GM18499 (cell line): ENCODE data around the gene PEAK3.
A peak's percentile ranks its signal among the peaks of the same experiment; 100 is the strongest.

Experiments
- ATAC-seq: cut with Tn5 transposase; IDR thresholded peaks from one replicate; pipeline ENCODE4 v1.9.1; 2021; ENCODE audit warnings: moderate number of reproducible peaks; ENCODE audit not compliant: insufficient read depth, unreplicated experiment

PEAK3 gene

GRCh38 chr19:2274185-2274711 is 7.7 kb downstream of the PEAK3 start:
- no peak for ATAC-seq

- no peak for ATAC-seq
Observed at GRCh38 chr19:2273356-2274184, 8.4 kb downstream of the PEAK3 start.

GRCh38 chr19:2271234-2272103 is 10.5 kb downstream of the PEAK3 start:
- no peak for ATAC-seq

GRCh38 chr19:2270423-2271233 is 11.3 kb downstream of the PEAK3 start:
- no peak for ATAC-seq

GRCh38 chr19:2270157-2270422 is 11.9 kb downstream of the PEAK3 start:
- no peak for ATAC-seq

GRCh38 chr19:2269244-2270156 is 12.5 kb downstream of the PEAK3 start:
- ATAC-seq = peak; percentile 30

- ATAC-seq = no peak
Observed at GRCh38 chr19:2268861-2269243, 13.1 kb downstream of the PEAK3 start.

GRCh38 chr19:2268480-2268830 is 13.5 kb downstream of the PEAK3 start:
- ATAC-seq = no peak

- ATAC-seq = no peak
Observed at GRCh38 chr19:2266183-2266993, 15.6 kb downstream of the PEAK3 start.

GRCh38 chr19:2261438-2262172 is 20.4 kb downstream of the PEAK3 start:
- ATAC-seq = no peak

- ATAC-seq = no peak
Observed at GRCh38 chr19:2260341-2260805, 21.6 kb downstream of the PEAK3 start.

- ATAC-seq = no peak
Observed at GRCh38 chr19:2259336-2259735, 22.6 kb downstream of the PEAK3 start.

- no peak for ATAC-seq
Observed at GRCh38 chr19:2255982-2256685, 25.8 kb downstream of the PEAK3 start, which contains the start of gene JSRP1. Gene JSRP1, minus strand, starts transcription at chr19:2256417. Its CDS starts 1,103 bp downstream, at chr19:2255314.

- ATAC-seq = no peak
Observed at GRCh38 chr19:2255112-2255845, 26.7 kb downstream of the PEAK3 start.

GRCh38 chr19:2254064-2254872 is 27.7 kb downstream of the PEAK3 start:
- no peak for ATAC-seq
